Hepatocyte (in vitro differentiated cells): ENCODE results near the gene METAP1.

Source experiments
- EZH2 ChIP-seq: fragments of 200-600 bp; sonication (generic); IDR thresholded peaks from 2 replicates; pipeline ENCODE4 v1.6.1; 2016; ENCODE audit warnings: antibody characterized with exemption, mild to moderate bottlenecking, borderline replicate concordance
- TF ChIP-seq, protein P1 (sequence below): fragments of 200-600 bp; sonication (generic); IDR thresholded peaks from 2 replicates; pipeline ENCODE4 v1.5.1; 2016; ENCODE audit warnings: antibody characterized with exemption, mild to moderate bottlenecking; ENCODE audit not compliant: poor library complexity

DNA sequence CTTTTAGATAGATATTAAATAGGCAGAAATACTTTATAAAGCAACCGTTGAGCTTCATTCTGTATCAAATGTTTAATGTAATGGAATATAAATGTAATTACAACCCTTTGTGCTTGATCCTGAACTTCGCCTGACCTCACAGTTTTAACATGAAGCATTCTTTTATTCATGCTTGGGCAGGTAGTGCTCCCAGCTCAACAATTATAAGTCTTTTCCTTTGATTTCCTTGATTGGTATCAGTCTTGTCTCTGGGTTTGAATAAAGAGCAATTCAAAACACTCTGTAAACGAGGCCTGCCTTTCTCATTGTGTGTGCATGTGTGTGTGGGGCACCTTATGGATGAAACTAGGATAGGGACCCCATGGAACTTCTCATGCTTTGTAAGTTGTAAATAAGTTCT lies 6.8 kb downstream of the METAP1 start:
- TF ChIP-seq, protein P1, sequence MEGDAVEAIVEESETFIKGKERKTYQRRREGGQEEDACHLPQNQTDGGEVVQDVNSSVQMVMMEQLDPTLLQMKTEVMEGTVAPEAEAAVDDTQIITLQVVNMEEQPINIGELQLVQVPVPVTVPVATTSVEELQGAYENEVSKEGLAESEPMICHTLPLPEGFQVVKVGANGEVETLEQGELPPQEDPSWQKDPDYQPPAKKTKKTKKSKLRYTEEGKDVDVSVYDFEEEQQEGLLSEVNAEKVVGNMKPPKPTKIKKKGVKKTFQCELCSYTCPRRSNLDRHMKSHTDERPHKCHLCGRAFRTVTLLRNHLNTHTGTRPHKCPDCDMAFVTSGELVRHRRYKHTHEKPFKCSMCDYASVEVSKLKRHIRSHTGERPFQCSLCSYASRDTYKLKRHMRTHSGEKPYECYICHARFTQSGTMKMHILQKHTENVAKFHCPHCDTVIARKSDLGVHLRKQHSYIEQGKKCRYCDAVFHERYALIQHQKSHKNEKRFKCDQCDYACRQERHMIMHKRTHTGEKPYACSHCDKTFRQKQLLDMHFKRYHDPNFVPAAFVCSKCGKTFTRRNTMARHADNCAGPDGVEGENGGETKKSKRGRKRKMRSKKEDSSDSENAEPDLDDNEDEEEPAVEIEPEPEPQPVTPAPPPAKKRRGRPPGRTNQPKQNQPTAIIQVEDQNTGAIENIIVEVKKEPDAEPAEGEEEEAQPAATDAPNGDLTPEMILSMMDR: no peak
- TF ChIP-seq EZH2: no peak
